Measurements from ENCODE around the gene AMBRA1. TPM values are rescaled to one million over a fixed set of nuclear protein-coding genes. Genes with fewer than 3 reads are reported as not detected.

Gene AMBRA1
- total RNA-seq, 1 donor from 2014 or later = 29.4 TPM

- Histone ChIP-seq H3K79me2 (ENCODE audit: insufficient read depth, low read length) (peaks cover 14% of the 10 kb centered on the region), H3K27me3 (ENCODE audit: insufficient read depth, low read length) (peaks cover 27% of the 10 kb centered on the region), H3K36me3 (ENCODE audit: insufficient read depth, low read length) (no peaks in the 10 kb centered on the region), H3K9ac (ENCODE audit: low read length) (no peak overlapping the region), H3K27ac (ENCODE audit: low read depth, low read length) (no peak overlapping the region), H3K4me1 (ENCODE audit: insufficient read depth, low read length) (peaks cover 21% of the 10 kb centered on the region), H4K20me1 (ENCODE audit: insufficient read depth, low read length) (peaks cover 32% of the 10 kb centered on the region), H2AFZ (ENCODE audit: low read depth, low read length) (no peak overlapping the region), H3K4me2 (ENCODE audit: low read length) (no peak overlapping the region), H3K9me3 (ENCODE audit: insufficient read depth, low read depth, low read length) (no peaks in the 10 kb centered on the region), H3K4me3 (ENCODE audit: insufficient read depth, low read depth, low read length) (no peak overlapping the region)
- no peak for FAIRE-seq
- H3K9me3 Mint-ChIP-seq (ENCODE audit: unreplicated experiment) = no peaks in the 10 kb centered on the region
- peaks cover 34% of the 10 kb centered on the region for H3K27me3 Mint-ChIP-seq (ENCODE audit: low read depth, unreplicated experiment)
- H3K27ac Mint-ChIP-seq (ENCODE audit: unreplicated experiment) = peak overlapping the region; percentile 29
- H3K4me1 Mint-ChIP-seq (ENCODE audit: low read depth, unreplicated experiment) = no peaks in the 10 kb centered on the region
- peak overlapping the region; percentile 60 for H3K4me3 Mint-ChIP-seq (ENCODE audit: unreplicated experiment)
- H3K36me3 Mint-ChIP-seq (ENCODE audit: low read depth, unreplicated experiment) = no peaks in the 10 kb centered on the region
- DNase-seq (ENCODE audit: low read depth) = no peak
- no peak for TF ChIP-seq EZH2 (IDR thresholded peaks at IDR 0.05; ENCODE audit: insufficient read depth, low read length)
- TF ChIP-seq, protein P1, sequence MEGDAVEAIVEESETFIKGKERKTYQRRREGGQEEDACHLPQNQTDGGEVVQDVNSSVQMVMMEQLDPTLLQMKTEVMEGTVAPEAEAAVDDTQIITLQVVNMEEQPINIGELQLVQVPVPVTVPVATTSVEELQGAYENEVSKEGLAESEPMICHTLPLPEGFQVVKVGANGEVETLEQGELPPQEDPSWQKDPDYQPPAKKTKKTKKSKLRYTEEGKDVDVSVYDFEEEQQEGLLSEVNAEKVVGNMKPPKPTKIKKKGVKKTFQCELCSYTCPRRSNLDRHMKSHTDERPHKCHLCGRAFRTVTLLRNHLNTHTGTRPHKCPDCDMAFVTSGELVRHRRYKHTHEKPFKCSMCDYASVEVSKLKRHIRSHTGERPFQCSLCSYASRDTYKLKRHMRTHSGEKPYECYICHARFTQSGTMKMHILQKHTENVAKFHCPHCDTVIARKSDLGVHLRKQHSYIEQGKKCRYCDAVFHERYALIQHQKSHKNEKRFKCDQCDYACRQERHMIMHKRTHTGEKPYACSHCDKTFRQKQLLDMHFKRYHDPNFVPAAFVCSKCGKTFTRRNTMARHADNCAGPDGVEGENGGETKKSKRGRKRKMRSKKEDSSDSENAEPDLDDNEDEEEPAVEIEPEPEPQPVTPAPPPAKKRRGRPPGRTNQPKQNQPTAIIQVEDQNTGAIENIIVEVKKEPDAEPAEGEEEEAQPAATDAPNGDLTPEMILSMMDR (IDR thresholded peaks at IDR 0.05; ENCODE audit: insufficient read depth, low read depth, low read length) = no peak
Measured at GRCh38 chr11:46386005-46386578, 207.7 kb downstream of the AMBRA1 start.

- no peak for TF ChIP-seq EZH2 (IDR thresholded peaks at IDR 0.05; ENCODE audit: insufficient read depth, low read length)
- TF ChIP-seq, protein P1 (IDR thresholded peaks at IDR 0.05; ENCODE audit: insufficient read depth, low read depth, low read length) = no peak
- H3K4me1 ChIP-seq (ENCODE audit: insufficient read depth, low read length) = peaks cover 21% of the 10 kb centered on the region
- Mint-ChIP-seq H3K4me3 (ENCODE audit: unreplicated experiment) (no peak overlapping the region), H3K4me1 (ENCODE audit: low read depth, unreplicated experiment) (no peaks in the 10 kb centered on the region), H3K27me3 (ENCODE audit: low read depth, unreplicated experiment) (peaks cover 32% of the 10 kb centered on the region), H3K36me3 (ENCODE audit: low read depth, unreplicated experiment) (no peaks in the 10 kb centered on the region), H3K9me3 (ENCODE audit: unreplicated experiment) (no peaks in the 10 kb centered on the region), H3K27ac (ENCODE audit: unreplicated experiment) (no peak overlapping the region)
- peaks cover 22% of the 10 kb centered on the region for H3K27me3 ChIP-seq (ENCODE audit: insufficient read depth, low read length)
- H3K36me3 ChIP-seq (ENCODE audit: insufficient read depth, low read length) = no peaks in the 10 kb centered on the region
- no peak overlapping the region for H3K27ac ChIP-seq (ENCODE audit: low read depth, low read length)
- H3K9me3 ChIP-seq (ENCODE audit: insufficient read depth, low read depth, low read length) = no peaks in the 10 kb centered on the region
- H3K4me2 ChIP-seq (ENCODE audit: low read length) = no peak overlapping the region
- no peak overlapping the region for H3K9ac ChIP-seq (ENCODE audit: low read length)
- H2AFZ ChIP-seq (ENCODE audit: low read depth, low read length) = no peak overlapping the region
- H3K4me3 ChIP-seq (ENCODE audit: insufficient read depth, low read depth, low read length) = no peak overlapping the region
- peaks cover 28% of the 10 kb centered on the region for H4K20me1 ChIP-seq (ENCODE audit: insufficient read depth, low read length)
- DNase-seq (ENCODE audit: low read depth) (no peak), FAIRE-seq (no peak)
- peaks cover 14% of the 10 kb centered on the region for H3K79me2 ChIP-seq (ENCODE audit: insufficient read depth, low read length)
Measured at GRCh38 chr11:46385169-46386004, 208.4 kb downstream of the AMBRA1 start.
